Epithelial cell of esophagus (primary cell): ENCODE results near the gene LIFR.

Experiments
- DNase-seq: peaks from one replicate; pipeline ENCODE4 v3.0.0; 2010; ENCODE audit warnings: low read depth
- H3K4me3 ChIP-seq: 2 replicates; pipeline ENCODE4 v1.5.1; 2011; ENCODE audit warnings: mild to moderate bottlenecking, low read length, control low read depth
- TF ChIP-seq, protein P1 (sequence below): IDR thresholded peaks from 2 replicates; pipeline ENCODE4 v1.5.1; 2011; ENCODE audit warnings: low read depth, mild to moderate bottlenecking, low read length, control low read depth, inconsistent platforms; ENCODE audit not compliant: insufficient read depth; ENCODE audit errors: missing control alignments

The LIFR gene

DNA sequence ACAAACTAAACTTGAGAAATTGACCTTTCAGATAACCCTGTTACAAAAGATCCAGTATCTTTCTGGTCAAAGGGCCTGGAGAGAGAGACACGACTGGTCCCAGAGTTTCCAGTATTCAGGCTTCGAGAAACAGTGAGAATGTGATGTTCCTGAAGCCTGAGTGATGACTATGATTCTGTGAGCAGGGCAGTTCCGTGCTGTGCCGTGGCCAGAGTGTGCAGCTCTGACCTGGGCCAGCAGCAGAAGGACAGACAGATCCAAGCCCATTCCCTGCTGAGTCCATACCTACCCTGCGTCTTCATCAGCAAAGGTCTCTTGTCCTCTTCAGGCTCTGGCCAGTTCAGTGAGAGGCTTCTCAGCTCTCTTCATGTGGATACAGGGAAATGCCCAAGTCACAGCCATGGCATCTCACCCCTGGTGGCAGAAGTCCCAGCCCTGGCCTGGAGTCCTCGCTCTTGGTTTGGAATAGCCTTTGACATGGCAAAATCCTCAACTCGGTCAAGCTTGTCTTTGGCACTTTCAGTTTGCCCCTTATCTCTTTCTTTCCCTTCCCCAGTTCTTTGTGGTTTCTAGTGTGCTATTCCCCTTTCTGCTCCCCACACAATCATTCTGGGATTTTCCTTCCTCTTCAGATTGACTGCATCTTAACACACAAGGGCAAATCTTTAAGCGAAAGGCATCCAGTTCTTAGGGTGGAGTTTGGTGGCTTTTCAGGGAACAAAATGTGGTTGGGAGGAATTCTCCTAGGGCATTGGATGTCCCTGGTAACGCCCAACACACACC is 107.7 kb downstream of the LIFR start:
- TF ChIP-seq, protein P1, sequence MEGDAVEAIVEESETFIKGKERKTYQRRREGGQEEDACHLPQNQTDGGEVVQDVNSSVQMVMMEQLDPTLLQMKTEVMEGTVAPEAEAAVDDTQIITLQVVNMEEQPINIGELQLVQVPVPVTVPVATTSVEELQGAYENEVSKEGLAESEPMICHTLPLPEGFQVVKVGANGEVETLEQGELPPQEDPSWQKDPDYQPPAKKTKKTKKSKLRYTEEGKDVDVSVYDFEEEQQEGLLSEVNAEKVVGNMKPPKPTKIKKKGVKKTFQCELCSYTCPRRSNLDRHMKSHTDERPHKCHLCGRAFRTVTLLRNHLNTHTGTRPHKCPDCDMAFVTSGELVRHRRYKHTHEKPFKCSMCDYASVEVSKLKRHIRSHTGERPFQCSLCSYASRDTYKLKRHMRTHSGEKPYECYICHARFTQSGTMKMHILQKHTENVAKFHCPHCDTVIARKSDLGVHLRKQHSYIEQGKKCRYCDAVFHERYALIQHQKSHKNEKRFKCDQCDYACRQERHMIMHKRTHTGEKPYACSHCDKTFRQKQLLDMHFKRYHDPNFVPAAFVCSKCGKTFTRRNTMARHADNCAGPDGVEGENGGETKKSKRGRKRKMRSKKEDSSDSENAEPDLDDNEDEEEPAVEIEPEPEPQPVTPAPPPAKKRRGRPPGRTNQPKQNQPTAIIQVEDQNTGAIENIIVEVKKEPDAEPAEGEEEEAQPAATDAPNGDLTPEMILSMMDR: no peak
- no peak for DNase-seq
- no peak overlapping the region for H3K4me3 ChIP-seq

DNA sequence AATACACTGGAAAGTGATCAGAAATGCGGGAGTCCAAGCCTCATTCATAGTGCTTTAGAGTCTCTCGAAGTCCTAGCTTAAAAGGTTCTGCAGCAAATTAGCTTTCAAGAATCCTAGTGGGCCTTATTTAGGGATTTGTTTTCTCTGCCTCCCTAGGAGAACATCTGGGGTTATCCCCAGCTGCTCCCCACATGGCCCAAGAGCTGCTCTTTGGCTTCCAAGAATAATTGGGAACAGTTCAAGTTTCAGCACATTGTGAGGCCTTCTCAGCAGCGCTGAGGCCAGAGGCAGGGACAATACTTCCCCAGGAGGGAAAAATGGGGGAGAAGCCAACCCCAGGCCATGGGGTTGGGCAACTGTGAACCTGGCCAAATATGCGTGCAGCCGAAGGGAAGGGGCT is 108.7 kb downstream of the LIFR start:
- no peak overlapping the region for H3K4me3 ChIP-seq
- DNase-seq: no peak
- TF ChIP-seq, protein P1: no peak

DNA sequence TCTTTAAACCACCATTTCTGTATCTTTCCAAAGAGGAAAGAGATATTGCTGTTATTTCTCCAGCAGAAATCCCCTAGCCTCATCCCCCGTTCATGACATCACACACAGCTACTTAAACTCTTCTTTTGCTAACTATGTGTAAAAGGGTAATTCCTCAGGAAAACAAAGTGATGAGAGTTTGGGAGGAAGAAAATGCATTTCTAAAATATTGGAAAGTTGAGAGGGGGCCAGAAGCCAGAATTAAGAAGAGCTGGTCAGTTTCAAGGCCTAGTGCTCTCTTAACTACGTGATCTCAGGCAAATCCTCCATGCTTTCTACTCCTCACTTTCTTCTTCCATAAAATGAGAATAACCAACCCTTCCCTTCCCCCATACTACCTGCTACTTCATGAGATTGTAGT is 109.4 kb downstream of the LIFR start:
- H3K4me3 ChIP-seq: no peak overlapping the region
- no peak for DNase-seq
- TF ChIP-seq, protein P1: no peak

DNA sequence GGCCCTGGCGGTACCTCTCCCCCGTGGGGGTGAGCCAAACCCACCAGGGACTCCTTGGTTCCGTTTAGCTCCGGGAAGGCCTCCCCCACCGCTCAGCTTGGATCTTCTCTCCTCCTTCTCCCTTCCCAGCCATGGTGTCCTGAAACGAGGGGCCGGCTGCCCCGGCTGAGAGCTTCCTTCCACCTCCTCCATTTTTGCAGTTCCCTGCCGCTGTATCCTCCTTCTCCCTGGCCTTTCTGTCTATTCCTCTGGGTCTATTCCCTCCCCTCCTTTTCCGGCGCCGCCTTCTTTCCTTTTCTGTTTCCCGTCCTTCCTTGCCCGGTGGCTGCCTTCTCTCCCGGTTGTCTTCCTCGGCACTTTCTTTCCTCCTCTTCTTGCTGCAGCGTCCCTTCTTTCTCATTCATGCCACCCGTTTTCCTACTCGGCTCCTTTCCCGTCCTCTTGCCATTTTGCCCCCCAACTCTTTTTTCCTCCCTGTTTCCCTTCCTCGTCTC is 110.4 kb downstream of the LIFR start:
- H3K4me3 ChIP-seq: peak overlapping the region; percentile 13
- no peak for DNase-seq
- TF ChIP-seq, protein P1: no peak

DNA sequence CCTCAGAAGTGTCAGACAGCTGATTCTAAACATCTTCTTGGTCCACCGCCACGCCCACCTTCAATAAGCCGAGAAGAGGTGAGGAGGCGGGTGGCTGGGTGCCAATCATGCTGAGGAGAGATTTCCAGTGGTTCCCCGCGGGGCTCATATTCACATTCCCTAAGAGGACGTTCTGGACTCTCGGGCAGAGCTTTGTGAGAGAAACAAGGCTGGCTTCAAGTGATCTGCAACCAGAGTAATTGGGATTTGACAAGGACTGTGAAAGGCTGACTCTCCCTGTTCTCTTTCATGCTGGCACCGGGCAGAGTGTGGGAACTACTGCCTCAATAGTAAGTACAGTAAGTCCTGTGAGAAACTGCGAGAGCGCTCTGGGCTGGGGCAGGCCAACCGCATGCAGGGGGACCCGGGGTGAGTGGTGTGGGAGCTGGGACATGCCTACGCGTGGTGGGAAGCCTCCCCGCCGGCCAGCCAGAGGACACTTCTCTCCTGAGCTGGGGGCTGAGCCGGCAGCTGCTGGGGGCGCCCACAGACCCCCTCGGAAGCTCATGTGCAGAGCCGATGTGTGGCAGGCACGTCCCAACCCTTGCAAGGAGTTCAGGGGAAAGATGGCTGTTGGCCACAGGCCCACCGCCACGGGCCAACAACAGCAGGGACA is 110.9 kb downstream of the LIFR start:
- peak; percentile 41 for DNase-seq
- TF ChIP-seq, protein P1: no peak
- H3K4me3 ChIP-seq: peak overlapping the region; percentile 13

DNA sequence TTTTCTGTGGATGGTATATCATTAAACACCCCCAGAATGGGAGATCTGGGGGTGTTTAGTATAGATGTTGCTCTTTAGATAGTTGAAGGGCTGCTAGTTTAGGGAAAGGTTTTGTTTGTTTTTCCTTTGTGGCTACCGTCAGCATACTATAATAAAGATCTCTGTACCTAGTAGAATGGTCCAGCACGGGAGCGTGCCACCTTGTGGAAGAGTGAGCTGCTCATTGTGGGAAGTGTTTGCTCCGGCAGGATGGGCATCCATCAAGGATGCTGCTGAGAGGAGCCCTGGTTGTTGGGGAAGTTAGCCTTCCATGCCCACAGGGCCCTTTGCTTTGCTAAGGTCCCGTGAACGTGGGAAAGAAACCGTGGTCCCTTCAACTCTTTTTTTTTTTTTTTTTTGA is 113.1 kb downstream of the LIFR start:
- TF ChIP-seq, protein P1: no peak
- no peak overlapping the region for H3K4me3 ChIP-seq
- no peak for DNase-seq
